ENCODE measurements around the gene TSHZ2.
A peak's percentile ranks its signal among the peaks of the same experiment; 100 is the strongest.

The TSHZ2 gene

DNA sequence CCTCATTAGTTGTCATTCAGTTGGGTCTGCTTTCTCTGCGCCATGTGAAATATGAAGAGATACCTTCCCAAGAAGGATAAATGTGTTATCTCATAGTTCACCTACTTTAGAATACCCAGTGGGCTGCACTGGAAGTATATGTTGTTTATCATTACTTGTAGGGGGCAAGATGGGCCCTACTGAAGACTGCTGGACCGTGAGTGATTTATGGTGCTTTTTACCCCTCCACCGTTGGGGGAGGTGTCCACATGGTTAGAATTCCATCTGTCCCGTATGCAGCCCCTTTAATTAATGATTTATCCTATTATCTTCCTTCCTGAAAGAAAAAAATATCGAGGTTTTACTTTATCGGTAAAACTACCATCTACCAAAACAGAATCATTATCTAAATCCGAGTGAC lies 97.0 kb downstream of the TSHZ2 start:
- Histone ChIP-seq H3K27ac (ENCODE audit: low read depth, low read length) (no peak overlapping the region), H3K4me3 (ENCODE audit: low read depth in 1 of 5, low read length in 5 of 5) (no peak overlapping the region), H3K4me1 (ENCODE audit: control insufficient read depth in 5 of 5, insufficient read depth in 5 of 5, low read length in 5 of 5) (peaks cover 0 to 12% (median 0%) of the 10 kb centered on the region in 5 donors), H3K36me3 (ENCODE audit: control insufficient read depth in 5 of 5, insufficient read depth in 5 of 5, low read length in 5 of 5) (peaks cover 0 to 2% (median 0%) of the 10 kb centered on the region in 5 donors), H3K9me3 (ENCODE audit: control insufficient read depth in 5 of 5, low read length in 5 of 5) (peaks cover 0 to 7% (median 6%) of the 10 kb centered on the region in 5 donors), H3K9ac (ENCODE audit: low read length in 5 of 5) (no peak overlapping the region), H3K27me3 (ENCODE audit: control insufficient read depth in 5 of 5, insufficient read depth in 4 of 5, low read length in 5 of 5) (no peaks in the 10 kb centered on the region)

DNA sequence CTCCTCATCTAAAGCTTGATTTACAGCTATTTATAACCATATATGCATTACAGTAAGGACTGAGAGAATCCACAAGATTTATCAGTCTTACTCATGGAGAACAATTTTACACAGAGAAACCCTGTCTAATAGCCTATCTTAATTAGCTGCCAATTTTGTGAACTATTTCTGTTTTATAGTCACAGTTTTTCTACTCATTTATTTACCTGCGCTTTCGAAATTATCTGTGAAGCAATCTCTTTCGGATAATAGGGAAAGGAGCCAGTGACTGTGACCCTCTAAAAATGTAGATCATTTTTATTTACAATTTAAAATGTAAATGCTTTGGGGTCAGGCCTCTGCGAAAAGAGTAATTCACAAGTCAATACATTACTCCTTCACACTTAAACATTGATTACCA lies 98.1 kb downstream of the TSHZ2 start:
- Histone ChIP-seq H3K27me3 (ENCODE audit: control insufficient read depth in 5 of 5, insufficient read depth in 4 of 5, low read length in 5 of 5) (no peaks in the 10 kb centered on the region), H3K36me3 (ENCODE audit: control insufficient read depth in 5 of 5, insufficient read depth in 5 of 5, low read length in 5 of 5) (peaks cover 0 to 2% (median 0%) of the 10 kb centered on the region in 5 donors), H3K4me1 (ENCODE audit: control insufficient read depth in 5 of 5, insufficient read depth in 5 of 5, low read length in 5 of 5) (peaks cover 0 to 14% (median 6%) of the 10 kb centered on the region in 5 donors), H3K9ac (ENCODE audit: low read length in 5 of 5) (no peak overlapping the region), H3K4me3 (ENCODE audit: low read depth in 1 of 5, low read length in 5 of 5) (no peak overlapping the region), H3K27ac (ENCODE audit: low read depth, low read length) (no peak overlapping the region), H3K9me3 (ENCODE audit: control insufficient read depth in 5 of 5, low read length in 5 of 5) (peaks cover 0 to 7% (median 6%) of the 10 kb centered on the region in 5 donors)

DNA sequence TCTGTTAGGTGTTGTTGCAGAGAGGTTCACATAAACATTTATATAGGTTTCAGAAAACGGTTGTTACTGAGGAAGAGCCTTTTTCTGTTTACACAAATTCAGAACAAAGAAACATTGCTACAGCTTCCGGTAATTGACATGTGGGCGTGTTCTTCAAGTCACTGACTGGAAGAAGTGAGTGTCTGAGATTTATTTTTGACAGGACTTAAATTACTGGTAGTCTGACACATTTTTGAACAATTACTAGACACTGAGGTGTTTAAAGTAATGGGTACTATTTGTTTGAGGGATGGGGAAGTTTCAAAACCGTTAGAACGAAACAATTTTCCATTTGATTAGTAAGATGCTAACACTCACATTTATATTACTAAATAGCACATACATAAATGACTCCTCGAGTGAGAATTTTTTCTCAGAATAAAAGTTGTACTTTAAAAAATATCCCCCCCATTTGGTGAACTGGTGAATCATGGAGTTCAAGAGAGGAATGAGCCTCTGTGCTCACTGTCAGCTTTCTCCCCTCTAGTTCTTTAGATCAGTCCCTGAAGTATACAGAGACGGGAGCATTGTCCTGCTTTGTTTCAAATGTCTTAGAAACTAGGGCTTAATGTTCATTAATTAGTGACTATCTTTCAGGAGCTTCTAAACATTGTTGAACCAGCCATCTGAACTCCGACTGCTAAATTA lies 98.7 kb downstream of the TSHZ2 start:
- peak overlapping the region in 2 of 5 donors; percentile 4 to 5 for H3K9ac ChIP-seq (ENCODE audit: low read length in 5 of 5)
- H3K9me3 ChIP-seq (ENCODE audit: control insufficient read depth in 5 of 5, low read length in 5 of 5): peaks cover 0 to 7% (median 6%) of the 10 kb centered on the region in 5 donors
- no peaks in the 10 kb centered on the region for H3K27me3 ChIP-seq (ENCODE audit: control insufficient read depth in 5 of 5, insufficient read depth in 4 of 5, low read length in 5 of 5)
- peaks cover 0 to 20% (median 12%) of the 10 kb centered on the region in 5 donors for H3K4me1 ChIP-seq (ENCODE audit: control insufficient read depth in 5 of 5, insufficient read depth in 5 of 5, low read length in 5 of 5)
- H3K4me3 ChIP-seq (ENCODE audit: low read depth in 1 of 5, low read length in 5 of 5): no peak overlapping the region
- peaks cover 0 to 2% (median 0%) of the 10 kb centered on the region in 5 donors for H3K36me3 ChIP-seq (ENCODE audit: control insufficient read depth in 5 of 5, insufficient read depth in 5 of 5, low read length in 5 of 5)
- H3K27ac ChIP-seq (ENCODE audit: low read depth, low read length): peak overlapping the region; percentile 24

GRCh38 chr20:53071833-53072232 lies 99.7 kb downstream of the TSHZ2 start:
- Histone ChIP-seq H3K4me3 (ENCODE audit: low read depth in 1 of 5, low read length in 5 of 5) (no peak overlapping the region), H3K27me3 (ENCODE audit: control insufficient read depth in 5 of 5, insufficient read depth in 4 of 5, low read length in 5 of 5) (no peaks in the 10 kb centered on the region), H3K27ac (ENCODE audit: low read depth, low read length) (no peak overlapping the region), H3K9me3 (ENCODE audit: control insufficient read depth in 5 of 5, low read length in 5 of 5) (peaks cover 0 to 7% (median 6%) of the 10 kb centered on the region in 5 donors), H3K36me3 (ENCODE audit: control insufficient read depth in 5 of 5, insufficient read depth in 5 of 5, low read length in 5 of 5) (peaks cover 0 to 2% (median 0%) of the 10 kb centered on the region in 5 donors), H3K9ac (ENCODE audit: low read length in 5 of 5) (no peak overlapping the region), H3K4me1 (ENCODE audit: control insufficient read depth in 5 of 5, insufficient read depth in 5 of 5, low read length in 5 of 5) (peaks cover 0 to 30% (median 21%) of the 10 kb centered on the region in 5 donors)

GRCh38 chr20:53072923-53073579 lies 100.9 kb downstream of the TSHZ2 start:
- Histone ChIP-seq H3K4me3 (ENCODE audit: low read depth in 1 of 5, low read length in 5 of 5) (no peak overlapping the region), H3K9ac (ENCODE audit: low read length in 5 of 5) (no peak overlapping the region), H3K27ac (ENCODE audit: low read depth, low read length) (no peak overlapping the region), H3K9me3 (ENCODE audit: control insufficient read depth in 5 of 5, low read length in 5 of 5) (peaks cover 0 to under 1% (median 0%) of the 10 kb centered on the region in 5 donors), H3K36me3 (ENCODE audit: control insufficient read depth in 5 of 5, insufficient read depth in 5 of 5, low read length in 5 of 5) (peaks cover 0 to 2% (median 0%) of the 10 kb centered on the region in 5 donors), H3K4me1 (ENCODE audit: control insufficient read depth in 5 of 5, insufficient read depth in 5 of 5, low read length in 5 of 5) (peaks cover 4 to 42% (median 33%) of the 10 kb centered on the region in 5 donors), H3K27me3 (ENCODE audit: control insufficient read depth in 5 of 5, insufficient read depth in 4 of 5, low read length in 5 of 5) (no peaks in the 10 kb centered on the region)

DNA sequence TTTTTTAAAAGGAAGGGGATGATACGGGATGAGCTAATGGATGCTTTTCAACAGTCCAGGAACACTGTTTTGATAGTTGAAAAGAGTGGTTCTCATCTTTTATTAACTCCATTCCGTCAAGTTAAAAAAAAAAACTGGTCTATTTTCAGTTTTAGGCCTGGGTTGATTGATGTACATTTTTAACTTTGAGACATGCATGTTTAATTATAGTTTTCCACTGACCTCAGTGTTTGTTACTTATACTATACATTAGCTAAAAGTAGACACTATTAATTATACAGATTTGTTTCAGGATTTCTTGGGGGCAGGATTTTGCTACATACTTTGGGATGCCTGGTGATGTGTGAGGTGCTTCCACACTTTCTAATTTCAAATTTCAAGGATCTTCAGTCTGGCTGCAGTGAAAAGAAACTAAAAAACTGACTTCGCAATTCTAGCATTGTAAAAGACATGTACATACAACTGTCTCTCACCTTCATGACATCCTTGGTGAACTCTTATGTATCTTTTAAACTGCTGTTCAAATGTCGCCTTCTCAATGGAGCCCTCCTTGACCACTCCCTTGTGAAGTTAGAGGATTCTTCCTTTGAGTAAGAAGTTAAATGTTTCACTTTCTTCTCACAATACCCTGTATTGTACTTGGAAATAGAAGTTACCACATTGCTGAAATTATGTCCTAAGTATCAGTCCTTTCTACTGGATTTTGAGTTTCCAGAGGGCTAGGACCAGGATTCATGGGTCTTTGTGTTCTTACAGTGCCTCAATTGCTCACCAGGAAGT lies 101.7 kb downstream of the TSHZ2 start:
- no peaks in the 10 kb centered on the region for H3K36me3 ChIP-seq (ENCODE audit: control insufficient read depth in 5 of 5, insufficient read depth in 5 of 5, low read length in 5 of 5)
- no peak overlapping the region for H3K4me3 ChIP-seq (ENCODE audit: low read depth in 1 of 5, low read length in 5 of 5)
- H3K27ac ChIP-seq (ENCODE audit: low read depth, low read length): no peak overlapping the region
- H3K27me3 ChIP-seq (ENCODE audit: control insufficient read depth in 5 of 5, insufficient read depth in 4 of 5, low read length in 5 of 5): no peaks in the 10 kb centered on the region
- H3K4me1 ChIP-seq (ENCODE audit: control insufficient read depth in 5 of 5, insufficient read depth in 5 of 5, low read length in 5 of 5): peaks cover 5 to 50% (median 41%) of the 10 kb centered on the region in 5 donors
- H3K9ac ChIP-seq (ENCODE audit: low read length in 5 of 5): no peak overlapping the region
- no peaks in the 10 kb centered on the region for H3K9me3 ChIP-seq (ENCODE audit: control insufficient read depth in 5 of 5, low read length in 5 of 5)

- H3K4me3 ChIP-seq (ENCODE audit: low read depth in 1 of 5, low read length in 5 of 5): no peak overlapping the region
- no peaks in the 10 kb centered on the region for H3K9me3 ChIP-seq (ENCODE audit: control insufficient read depth in 5 of 5, low read length in 5 of 5)
- H3K27ac ChIP-seq (ENCODE audit: low read depth, low read length): no peak overlapping the region
- no peaks in the 10 kb centered on the region for H3K36me3 ChIP-seq (ENCODE audit: control insufficient read depth in 5 of 5, insufficient read depth in 5 of 5, low read length in 5 of 5)
- peaks cover 7 to 61% (median 51%) of the 10 kb centered on the region in 5 donors for H3K4me1 ChIP-seq (ENCODE audit: control insufficient read depth in 5 of 5, insufficient read depth in 5 of 5, low read length in 5 of 5)
- no peak overlapping the region for H3K9ac ChIP-seq (ENCODE audit: low read length in 5 of 5)
- no peaks in the 10 kb centered on the region for H3K27me3 ChIP-seq (ENCODE audit: control insufficient read depth in 5 of 5, insufficient read depth in 4 of 5, low read length in 5 of 5)
These were observed 102.7 kb downstream of the TSHZ2 start for GRCh38 chr20:53074811-53075314.

DNA sequence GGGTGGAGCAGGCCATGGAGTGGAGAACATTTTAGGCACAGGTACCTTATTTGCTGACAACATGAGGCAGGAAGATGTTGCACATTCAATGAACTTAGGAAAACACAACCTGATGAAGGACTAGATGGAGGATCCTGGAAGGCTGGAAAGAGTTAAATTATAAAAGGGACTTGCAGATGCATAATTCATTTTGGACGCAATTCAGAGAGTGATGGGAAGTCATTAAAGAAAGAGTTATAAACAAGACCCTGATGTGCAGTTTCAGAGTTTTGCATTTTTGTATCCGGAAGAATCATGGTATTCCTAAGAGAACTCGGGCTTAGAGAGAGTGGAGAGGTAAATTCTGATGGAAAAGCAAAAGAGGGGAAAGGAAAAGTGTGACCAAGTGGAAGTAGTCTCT lies 104.5 kb downstream of the TSHZ2 start:
- H3K27me3 ChIP-seq (ENCODE audit: control insufficient read depth in 5 of 5, insufficient read depth in 4 of 5, low read length in 5 of 5): no peaks in the 10 kb centered on the region
- no peak overlapping the region for H3K4me3 ChIP-seq (ENCODE audit: low read depth in 1 of 5, low read length in 5 of 5)
- H3K9ac ChIP-seq (ENCODE audit: low read length in 5 of 5): no peak overlapping the region
- no peaks in the 10 kb centered on the region for H3K9me3 ChIP-seq (ENCODE audit: control insufficient read depth in 5 of 5, low read length in 5 of 5)
- no peaks in the 10 kb centered on the region for H3K36me3 ChIP-seq (ENCODE audit: control insufficient read depth in 5 of 5, insufficient read depth in 5 of 5, low read length in 5 of 5)
- peak overlapping the region; percentile 20 for H3K27ac ChIP-seq (ENCODE audit: low read depth, low read length)
- H3K4me1 ChIP-seq (ENCODE audit: control insufficient read depth in 5 of 5, insufficient read depth in 5 of 5, low read length in 5 of 5): peaks cover 7 to 67% (median 64%) of the 10 kb centered on the region in 5 donors

- H3K27ac ChIP-seq (ENCODE audit: low read depth, low read length): peak overlapping the region; percentile 75
- no peaks in the 10 kb centered on the region for H3K27me3 ChIP-seq (ENCODE audit: control insufficient read depth in 5 of 5, insufficient read depth in 4 of 5, low read length in 5 of 5)
These were observed 105.4 kb downstream of the TSHZ2 start for GRCh38 chr20:53077373-53078205.

More at GRCh38 chr20:53077373-53078205, 105.4 kb downstream of the TSHZ2 start:
- Histone ChIP-seq H3K9me3 (ENCODE audit: control insufficient read depth in 5 of 5, low read length in 5 of 5) (no peaks in the 10 kb centered on the region), H3K4me1 (ENCODE audit: control insufficient read depth in 5 of 5, insufficient read depth in 5 of 5, low read length in 5 of 5) (peaks cover 7 to 75% (median 68%) of the 10 kb centered on the region in 5 donors), H3K9ac (ENCODE audit: low read length in 5 of 5) (no peak overlapping the region), H3K36me3 (ENCODE audit: control insufficient read depth in 5 of 5, insufficient read depth in 5 of 5, low read length in 5 of 5) (no peaks in the 10 kb centered on the region), H3K4me3 (ENCODE audit: low read depth in 1 of 5, low read length in 5 of 5) (peak overlapping the region in 1 of 5 donors; percentile 22)
